ENCODE results near the gene CCM2L.

DNA sequence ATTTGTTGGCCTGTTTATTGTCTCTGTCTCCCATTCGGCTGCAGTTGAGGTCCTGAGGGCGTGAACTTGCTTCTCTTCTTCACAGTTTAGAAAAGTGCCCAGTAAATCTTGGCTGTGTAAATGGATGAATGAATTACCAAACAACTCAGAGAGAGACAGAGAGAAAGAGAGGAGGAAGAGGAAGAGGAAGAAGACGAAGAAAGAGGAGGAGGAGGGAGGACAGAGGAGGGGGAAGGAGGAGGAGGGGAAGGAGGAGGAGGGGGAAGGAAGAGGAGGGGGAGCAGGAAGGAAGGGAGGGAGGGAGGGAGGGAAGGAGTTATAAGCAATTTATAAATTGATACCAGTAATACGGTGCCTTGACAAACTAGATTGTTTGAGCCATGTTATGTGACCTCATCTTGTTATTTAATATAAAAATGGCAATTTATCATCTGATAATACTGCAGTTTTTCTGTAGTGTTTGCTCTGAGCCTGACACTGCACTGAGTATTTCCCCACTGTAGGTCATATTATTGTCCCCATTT is 60.5 kb downstream of the CCM2L start:
- TF ChIP-seq CTCF (IDR thresholded peaks at IDR 0.05) (no peak), ZFX (IDR thresholded peaks at IDR 0.05; ENCODE audit: borderline replicate concordance) (no peak)
